ENCODE results near the gene SRD5A1. TPM values are rescaled to one million over a fixed set of nuclear protein-coding genes. Genes with fewer than 3 reads are reported as not detected.

The SRD5A1 gene
- total RNA-seq, 1 experiment from 2014 or later = 24.7 TPM

GRCh38 chr5:6683241-6683640, 50.0 kb downstream of the SRD5A1 start:
- ChIA-PET POLR2A (no interaction called here), RAD21 (ENCODE audit: low non-redundant PET in 1 of 2, low total read pairs in 2 of 2, uncharacterized antibody in 2 of 2, unreplicated experiment in 2 of 2) (no interaction called here), CTCF (no interaction called here)
- no peak overlapping the region for H3K9ac ChIP-seq (ENCODE audit: low read length)
- H3K9me2 ChIP-seq (ENCODE audit: insufficient read depth) = no peaks in the 10 kb centered on the region
- H3K4me3 ChIP-seq (replicated peaks in 1 of 2; ENCODE audit: low read depth in 1 of 2, low read length in 2 of 2) = no peak overlapping the region
- no peak overlapping the region for H3K4me2 ChIP-seq (ENCODE audit: low read length)
- no peak for TF ChIP-seq TCF7L2 (IDR thresholded peaks at IDR 0.05; ENCODE audit: borderline replicate concordance, extremely low read depth, insufficient read depth, insufficient read length)
- no peaks in the 10 kb centered on the region for H3K9me3 ChIP-seq (ENCODE audit: control insufficient read depth in 1 of 2, insufficient read depth in 1 of 2, low read depth in 1 of 2, low read length in 2 of 2)
- intact Hi-C loops (cut with micrococcal nuclease) = no loop called here
- H3K27ac ChIP-seq (ENCODE audit: low read depth, low read length) = no peak overlapping the region
- H4K20me1 ChIP-seq (ENCODE audit: insufficient read depth) = no peaks in the 10 kb centered on the region
- no peak overlapping the region for H2AFZ ChIP-seq (ENCODE audit: low read depth, low read length, poor library complexity, severe bottlenecking)
- ATAC-seq (no peak), DNase-seq (ENCODE audit: low read depth, low spot score) (no peak)
- peaks cover 19% of the 10 kb centered on the region; the same call in 1 of the 2 replicates for H3K27me3 ChIP-seq (ENCODE audit: insufficient read depth, low read length)
- H3K79me2 ChIP-seq (ENCODE audit: insufficient read depth, low read length) = no peaks in the 10 kb centered on the region
- H3K36me3 ChIP-seq (ENCODE audit: control insufficient read depth in 1 of 2, insufficient read depth in 2 of 2, low read length in 2 of 2) = no peaks in the 10 kb centered on the region
- BruUV-seq (replicated peaks) = no TSS peak
- no peaks in the 10 kb centered on the region for H3K4me1 ChIP-seq (ENCODE audit: control insufficient read depth in 1 of 2, insufficient read depth in 2 of 2, low read length in 2 of 2)

DNA sequence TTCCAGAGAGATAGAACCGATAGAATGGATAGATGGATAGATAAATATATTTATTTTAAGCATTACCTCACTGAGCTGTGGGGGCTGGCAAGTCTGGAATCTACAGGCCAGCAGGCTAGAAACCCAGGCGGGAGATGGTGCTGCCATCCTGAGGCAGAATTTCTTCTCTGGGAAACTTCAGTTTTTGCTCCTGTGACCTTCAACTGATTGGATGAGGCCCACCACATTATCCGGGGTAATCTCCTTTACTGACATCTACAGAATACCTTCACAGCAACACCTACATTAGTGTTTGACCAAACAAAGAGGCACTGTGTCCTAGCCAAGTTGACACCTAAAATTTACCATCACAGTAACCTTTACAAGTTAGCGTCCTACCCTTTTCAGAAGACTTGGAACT, 50.8 kb downstream of the SRD5A1 start:
- Histone ChIP-seq H2AFZ (ENCODE audit: low read depth, low read length, poor library complexity, severe bottlenecking) (no peak overlapping the region), H3K4me2 (ENCODE audit: low read length) (no peak overlapping the region), H3K9me2 (ENCODE audit: insufficient read depth) (no peaks in the 10 kb centered on the region), H3K9me3 (ENCODE audit: control insufficient read depth in 1 of 2, insufficient read depth in 1 of 2, low read depth in 1 of 2, low read length in 2 of 2) (no peaks in the 10 kb centered on the region), H3K27ac (ENCODE audit: low read depth, low read length) (no peak overlapping the region), H3K36me3 (ENCODE audit: control insufficient read depth in 1 of 2, insufficient read depth in 2 of 2, low read length in 2 of 2) (no peaks in the 10 kb centered on the region), H3K4me1 (ENCODE audit: control insufficient read depth in 1 of 2, insufficient read depth in 2 of 2, low read length in 2 of 2) (no peaks in the 10 kb centered on the region), H3K79me2 (ENCODE audit: insufficient read depth, low read length) (no peaks in the 10 kb centered on the region), H4K20me1 (ENCODE audit: insufficient read depth) (no peaks in the 10 kb centered on the region), H3K4me3 (replicated peaks in 1 of 2; ENCODE audit: low read depth in 1 of 2, low read length in 2 of 2) (no peak overlapping the region), H3K9ac (ENCODE audit: low read length) (no peak overlapping the region), H3K27me3 (ENCODE audit: insufficient read depth, low read length) (peaks cover 19% of the 10 kb centered on the region; the same call in 1 of the 2 replicates)
- TF ChIP-seq SIN3A (IDR thresholded peaks at IDR 0.05; ENCODE audit: low read depth) (no peak), SP1 (IDR thresholded peaks at IDR 0.05; ENCODE audit: low read depth) (no peak), POLR2A (IDR thresholded peaks at IDR 0.05; ENCODE audit: borderline replicate concordance, extremely low read depth, insufficient read depth, insufficient read length) (no peak), RAD21 (IDR thresholded peaks at IDR 0.05; ENCODE audit: low read depth) (peak; percentile 25; the same call in 1 of the 2 replicates), EGR1 (IDR thresholded peaks at IDR 0.05; ENCODE audit: low read depth) (no peak)
- TF ChIP-seq, protein P1, sequence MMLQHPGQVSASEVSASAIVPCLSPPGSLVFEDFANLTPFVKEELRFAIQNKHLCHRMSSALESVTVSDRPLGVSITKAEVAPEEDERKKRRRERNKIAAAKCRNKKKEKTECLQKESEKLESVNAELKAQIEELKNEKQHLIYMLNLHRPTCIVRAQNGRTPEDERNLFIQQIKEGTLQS (IDR thresholded peaks at IDR 0.05) = no peak
- intact Hi-C loops (cut with micrococcal nuclease) = no loop called here
- ChIA-PET RAD21 (ENCODE audit: low non-redundant PET in 1 of 2, low total read pairs in 2 of 2, uncharacterized antibody in 2 of 2, unreplicated experiment in 2 of 2) (no interaction called here), POLR2A (no interaction called here), CTCF (no interaction called here)
- no TSS peak for BruUV-seq (replicated peaks)
- DNase-seq (ENCODE audit: low read depth, low spot score) = no peak
- no peak for ATAC-seq

All from HCT116 (cell line).